Measurements from ENCODE around the gene EHMT1. TPM values are rescaled to one million over a fixed set of nuclear protein-coding genes. Genes with fewer than 3 reads are reported as not detected.

Gene EHMT1
- total RNA-seq, 2 experiments from 2014 or later = 145 to 295 TPM

DNA sequence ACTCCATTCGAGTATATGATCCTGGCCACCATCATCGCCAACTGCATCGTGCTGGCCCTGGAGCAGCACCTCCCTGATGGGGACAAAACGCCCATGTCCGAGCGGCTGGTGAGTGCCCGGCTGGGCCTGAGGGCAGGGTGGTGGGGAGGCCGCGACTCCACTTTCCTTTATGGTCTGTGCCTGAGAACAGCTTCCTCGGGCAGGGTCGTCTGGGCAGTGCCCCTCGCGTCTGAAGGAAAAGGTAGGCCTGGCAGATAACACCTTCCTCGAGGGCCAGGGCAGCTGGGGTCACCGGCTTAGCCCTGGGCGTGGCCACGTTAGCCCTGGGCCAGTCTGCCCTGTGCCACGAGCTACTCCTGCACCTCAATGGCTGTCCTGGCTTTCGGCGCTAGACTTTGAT lies 260.2 kb downstream of the EHMT1 start:
- Histone ChIP-seq H3K9me2 (ENCODE audit: insufficient read depth, low read length) (no peaks in the 10 kb centered on the region), H3K4me2 (ENCODE audit: low read length) (no peak overlapping the region), H3K9me3 (ENCODE audit: low read length) (no peaks in the 10 kb centered on the region), H2AFZ (ENCODE audit: low read length) (no peak overlapping the region), H3K27ac (ENCODE audit: low read depth, low read length, poor library complexity, severe bottlenecking) (no peak overlapping the region), H3K4me1 (ENCODE audit: insufficient read depth, low read length, poor library complexity, severe bottlenecking) (no peaks in the 10 kb centered on the region), H3K4me3 (ENCODE audit: low read depth, low read length, poor library complexity, severe bottlenecking) (no peak overlapping the region), H3K36me3 (ENCODE audit: insufficient read depth, low read length) (no peaks in the 10 kb centered on the region), H3K79me2 (ENCODE audit: insufficient read depth, low read depth, low read length) (no peaks in the 10 kb centered on the region), H4K20me1 (ENCODE audit: insufficient read depth, low read length) (no peaks in the 10 kb centered on the region)
- CTCF ChIA-PET (ENCODE audit: unreplicated experiment) = no interaction called here
- POLR2A ChIA-PET = no interaction called here
- intact Hi-C loops (cut with micrococcal nuclease; ENCODE audit: unreplicated experiment) = no loop called here
- DNase-seq (ENCODE audit: low spot score) = no peak
- BruUV-seq (replicated peaks) = no TSS peak
- TF ChIP-seq, protein P1, sequence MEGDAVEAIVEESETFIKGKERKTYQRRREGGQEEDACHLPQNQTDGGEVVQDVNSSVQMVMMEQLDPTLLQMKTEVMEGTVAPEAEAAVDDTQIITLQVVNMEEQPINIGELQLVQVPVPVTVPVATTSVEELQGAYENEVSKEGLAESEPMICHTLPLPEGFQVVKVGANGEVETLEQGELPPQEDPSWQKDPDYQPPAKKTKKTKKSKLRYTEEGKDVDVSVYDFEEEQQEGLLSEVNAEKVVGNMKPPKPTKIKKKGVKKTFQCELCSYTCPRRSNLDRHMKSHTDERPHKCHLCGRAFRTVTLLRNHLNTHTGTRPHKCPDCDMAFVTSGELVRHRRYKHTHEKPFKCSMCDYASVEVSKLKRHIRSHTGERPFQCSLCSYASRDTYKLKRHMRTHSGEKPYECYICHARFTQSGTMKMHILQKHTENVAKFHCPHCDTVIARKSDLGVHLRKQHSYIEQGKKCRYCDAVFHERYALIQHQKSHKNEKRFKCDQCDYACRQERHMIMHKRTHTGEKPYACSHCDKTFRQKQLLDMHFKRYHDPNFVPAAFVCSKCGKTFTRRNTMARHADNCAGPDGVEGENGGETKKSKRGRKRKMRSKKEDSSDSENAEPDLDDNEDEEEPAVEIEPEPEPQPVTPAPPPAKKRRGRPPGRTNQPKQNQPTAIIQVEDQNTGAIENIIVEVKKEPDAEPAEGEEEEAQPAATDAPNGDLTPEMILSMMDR (conservative IDR thresholded peaks at IDR 0.05; ENCODE audit: low read length) = no peak
- TF ChIP-seq EZH2phosphoT487 (IDR thresholded peaks at IDR 0.05; ENCODE audit: borderline replicate concordance, low read depth, low read length) = no peak

DNA sequence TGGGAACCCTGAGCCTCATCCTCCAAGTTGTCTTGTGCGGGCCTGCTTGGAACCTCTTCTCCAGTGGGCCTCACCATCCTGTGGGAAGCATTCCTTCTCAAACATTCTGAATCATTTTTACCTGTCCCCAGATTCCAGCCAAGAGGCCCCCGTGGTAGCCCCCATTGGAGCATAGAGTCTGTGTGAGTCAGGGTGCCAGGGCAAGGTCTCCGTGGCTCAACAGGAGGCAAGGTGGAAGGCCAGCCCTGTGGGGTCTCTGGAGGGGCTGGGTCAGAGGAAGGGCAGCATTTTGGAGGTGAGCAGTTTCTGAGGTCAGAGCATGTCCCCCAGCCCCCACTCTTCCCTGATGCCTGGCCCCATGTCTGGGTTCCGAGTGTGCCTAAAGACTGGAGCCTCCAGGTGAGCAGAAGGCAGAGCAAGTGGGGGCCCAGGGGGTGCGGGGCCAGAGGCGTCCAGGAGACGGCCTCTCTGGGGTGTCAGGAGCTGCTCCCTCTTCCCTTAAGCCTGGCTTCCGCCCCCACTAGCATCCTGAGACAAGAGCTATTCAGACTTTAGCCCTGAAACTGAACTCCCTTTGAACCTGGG lies 260.9 kb downstream of the EHMT1 start:
- H3K4me1 ChIP-seq (ENCODE audit: insufficient read depth, low read length, poor library complexity, severe bottlenecking) = no peaks in the 10 kb centered on the region
- CTCF ChIA-PET (ENCODE audit: unreplicated experiment) = no interaction called here
- H4K20me1 ChIP-seq (ENCODE audit: insufficient read depth, low read length) = no peaks in the 10 kb centered on the region
- H3K79me2 ChIP-seq (ENCODE audit: insufficient read depth, low read depth, low read length) = no peaks in the 10 kb centered on the region
- intact Hi-C loops (cut with micrococcal nuclease; ENCODE audit: unreplicated experiment) = no loop called here
- no peaks in the 10 kb centered on the region for H3K36me3 ChIP-seq (ENCODE audit: insufficient read depth, low read length)
- H3K4me3 ChIP-seq (ENCODE audit: low read depth, low read length, poor library complexity, severe bottlenecking) = no peak overlapping the region
- DNase-seq (ENCODE audit: low spot score) = no peak
- BruUV-seq (replicated peaks) = no TSS peak
- H3K4me2 ChIP-seq (ENCODE audit: low read length) = no peak overlapping the region
- TF ChIP-seq EZH2phosphoT487 (IDR thresholded peaks at IDR 0.05; ENCODE audit: borderline replicate concordance, low read depth, low read length) = no peak
- TF ChIP-seq, protein P1 (conservative IDR thresholded peaks at IDR 0.05; ENCODE audit: low read length) = no peak
- POLR2A ChIA-PET = no interaction called here
- no peak overlapping the region for H2AFZ ChIP-seq (ENCODE audit: low read length)
- no peak overlapping the region for H3K27ac ChIP-seq (ENCODE audit: low read depth, low read length, poor library complexity, severe bottlenecking)
- H3K9me2 ChIP-seq (ENCODE audit: insufficient read depth, low read length) = no peaks in the 10 kb centered on the region
- H3K9me3 ChIP-seq (ENCODE audit: low read length) = no peaks in the 10 kb centered on the region

DNA sequence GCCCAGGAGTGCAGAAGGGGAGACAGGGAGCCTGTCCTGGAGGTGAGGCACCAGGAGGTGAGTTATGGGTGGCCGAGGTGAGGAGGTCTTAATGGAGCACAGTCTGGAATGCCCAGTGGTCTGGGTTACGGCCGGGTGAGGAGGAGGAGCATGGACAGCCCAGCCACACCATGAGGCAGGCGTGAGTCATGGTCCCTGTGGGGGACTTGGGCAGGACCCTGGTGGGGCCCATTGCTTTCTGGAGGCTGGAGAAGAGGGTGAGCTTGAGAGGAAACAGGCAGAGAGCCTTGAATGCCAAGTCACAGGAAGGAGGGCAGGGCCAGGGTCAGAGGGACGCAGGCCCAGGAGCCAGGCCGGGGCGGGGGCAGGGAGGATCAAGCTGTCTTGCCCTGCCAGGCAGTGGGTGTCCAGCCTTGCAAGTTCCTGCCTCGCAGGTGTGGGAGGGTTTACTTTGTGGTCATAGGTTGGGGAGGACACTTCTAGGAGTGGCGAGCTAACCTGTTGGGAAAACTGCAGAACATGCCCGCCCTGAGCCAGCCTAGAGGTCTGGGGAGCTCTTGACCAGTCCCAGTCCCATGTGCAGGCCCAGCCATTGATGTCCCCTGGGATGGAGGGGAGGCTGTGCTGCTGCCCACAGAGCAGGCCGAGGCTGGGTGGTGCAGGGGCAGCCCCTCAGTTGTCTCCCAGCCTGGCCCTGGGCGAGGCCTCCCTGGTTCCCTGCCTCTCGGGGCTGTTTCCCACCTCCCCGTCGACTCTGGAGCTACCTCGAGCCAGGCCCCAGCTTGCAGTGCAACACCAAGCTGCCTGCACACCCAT lies 261.6 kb downstream of the EHMT1 start:
- no peak for TF ChIP-seq EZH2phosphoT487 (IDR thresholded peaks at IDR 0.05; ENCODE audit: borderline replicate concordance, low read depth, low read length)
- TF ChIP-seq, protein P1 (conservative IDR thresholded peaks at IDR 0.05; ENCODE audit: low read length) = no peak
- Histone ChIP-seq H3K27ac (ENCODE audit: low read depth, low read length, poor library complexity, severe bottlenecking) (no peak overlapping the region), H3K4me3 (ENCODE audit: low read depth, low read length, poor library complexity, severe bottlenecking) (no peak overlapping the region), H3K4me1 (ENCODE audit: insufficient read depth, low read length, poor library complexity, severe bottlenecking) (no peaks in the 10 kb centered on the region), H3K36me3 (ENCODE audit: insufficient read depth, low read length) (no peaks in the 10 kb centered on the region), H3K9me3 (ENCODE audit: low read length) (no peaks in the 10 kb centered on the region), H3K79me2 (ENCODE audit: insufficient read depth, low read depth, low read length) (no peaks in the 10 kb centered on the region), H4K20me1 (ENCODE audit: insufficient read depth, low read length) (no peaks in the 10 kb centered on the region), H3K9me2 (ENCODE audit: insufficient read depth, low read length) (no peaks in the 10 kb centered on the region), H3K4me2 (ENCODE audit: low read length) (no peak overlapping the region), H2AFZ (ENCODE audit: low read length) (no peak overlapping the region)
- DNase-seq (ENCODE audit: low spot score) = no peak
- CTCF ChIA-PET (ENCODE audit: unreplicated experiment) = no interaction called here
- BruUV-seq (replicated peaks) = no TSS peak
- intact Hi-C loops (cut with micrococcal nuclease; ENCODE audit: unreplicated experiment) = no loop called here
- POLR2A ChIA-PET = no interaction called here
